ENCODE measurements around the gene ORAI1. TPM values are rescaled to one million over a fixed set of nuclear protein-coding genes. Genes with fewer than 3 reads are reported as not detected.

Gene ORAI1
- total RNA-seq, 1 experiment from 2014 or later = 28.1 TPM

DNA sequence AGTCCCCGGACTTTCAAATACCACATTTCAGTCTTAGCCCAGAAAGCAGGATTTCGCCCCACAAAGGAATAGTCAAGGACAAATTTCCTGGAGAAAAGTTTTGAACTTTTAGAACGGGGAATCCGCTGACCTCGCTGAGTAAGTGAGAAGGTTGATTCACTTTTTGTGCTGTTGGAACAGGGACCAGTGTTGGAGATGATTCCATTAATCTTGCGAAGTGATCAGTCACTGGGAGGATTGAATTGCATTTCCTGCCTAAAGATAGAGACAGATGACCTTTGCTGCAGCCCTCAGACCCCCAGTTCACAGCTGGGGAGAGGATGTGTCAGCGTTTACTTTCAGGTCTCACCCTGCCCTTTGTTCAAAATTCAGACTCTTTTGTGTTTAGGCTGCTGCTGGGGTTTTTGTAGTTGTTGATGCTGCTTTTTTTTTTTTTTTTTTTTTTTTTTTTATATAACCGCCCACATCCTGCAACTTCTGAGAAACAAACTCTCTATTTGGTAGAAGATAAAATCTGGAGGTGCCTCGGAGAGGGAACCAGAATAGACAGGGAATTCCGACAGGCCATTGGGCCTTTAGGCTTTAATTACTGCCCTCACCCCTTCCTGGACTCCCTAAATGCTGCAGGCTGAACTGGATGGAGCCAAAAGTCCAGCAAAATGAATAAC lies 35.7 kb upstream of the ORAI1 start:
- no peaks in the 10 kb centered on the region for H3K9me2 ChIP-seq (ENCODE audit: insufficient read depth)
- no peak overlapping the region for H3K4me3 ChIP-seq
- no peak for DNase-seq
- peak overlapping the region; percentile 47; the same call in 1 of the 2 replicates for H3K4me2 ChIP-seq
- H3F3A ChIP-seq (ENCODE audit: insufficient read depth, low read depth) = 0 out of 2 replicates have a peak, but pooled peaks cover 4% of the 10 kb centered on the region
- H3K36me3 ChIP-seq (ENCODE audit: low read depth) = no peaks in the 10 kb centered on the region
- no peaks in the 10 kb centered on the region for H3K4me1 ChIP-seq (replicated peaks; ENCODE audit: insufficient read depth)
- no peak overlapping the region for H2AFZ ChIP-seq
- no peaks in the 10 kb centered on the region for H4K20me1 ChIP-seq (ENCODE audit: insufficient read depth)
- POLR2A ChIA-PET (ENCODE audit: unreplicated experiment) = no interaction called here
- no peaks in the 10 kb centered on the region for H3K27me3 ChIP-seq (ENCODE audit: insufficient read depth, low read depth)
- no peaks in the 10 kb centered on the region for H3K79me2 ChIP-seq (ENCODE audit: low read depth)
- H3K9me3 ChIP-seq (ENCODE audit: insufficient read depth, low read depth) = no peaks in the 10 kb centered on the region
- CTCF ChIA-PET = no interaction called here
- intact Hi-C loops (cut with micrococcal nuclease; ENCODE audit: unreplicated experiment) = no loop called here
- H3K27ac ChIP-seq = no peak overlapping the region
- no TSS peak for BruUV-seq (replicated peaks)
- TF ChIP-seq, protein P1, sequence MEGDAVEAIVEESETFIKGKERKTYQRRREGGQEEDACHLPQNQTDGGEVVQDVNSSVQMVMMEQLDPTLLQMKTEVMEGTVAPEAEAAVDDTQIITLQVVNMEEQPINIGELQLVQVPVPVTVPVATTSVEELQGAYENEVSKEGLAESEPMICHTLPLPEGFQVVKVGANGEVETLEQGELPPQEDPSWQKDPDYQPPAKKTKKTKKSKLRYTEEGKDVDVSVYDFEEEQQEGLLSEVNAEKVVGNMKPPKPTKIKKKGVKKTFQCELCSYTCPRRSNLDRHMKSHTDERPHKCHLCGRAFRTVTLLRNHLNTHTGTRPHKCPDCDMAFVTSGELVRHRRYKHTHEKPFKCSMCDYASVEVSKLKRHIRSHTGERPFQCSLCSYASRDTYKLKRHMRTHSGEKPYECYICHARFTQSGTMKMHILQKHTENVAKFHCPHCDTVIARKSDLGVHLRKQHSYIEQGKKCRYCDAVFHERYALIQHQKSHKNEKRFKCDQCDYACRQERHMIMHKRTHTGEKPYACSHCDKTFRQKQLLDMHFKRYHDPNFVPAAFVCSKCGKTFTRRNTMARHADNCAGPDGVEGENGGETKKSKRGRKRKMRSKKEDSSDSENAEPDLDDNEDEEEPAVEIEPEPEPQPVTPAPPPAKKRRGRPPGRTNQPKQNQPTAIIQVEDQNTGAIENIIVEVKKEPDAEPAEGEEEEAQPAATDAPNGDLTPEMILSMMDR (conservative IDR thresholded peaks at IDR 0.05) = no peak
- TF ChIP-seq EZH2 (IDR thresholded peaks at IDR 0.05; ENCODE audit: low read depth) = no peak

DNA sequence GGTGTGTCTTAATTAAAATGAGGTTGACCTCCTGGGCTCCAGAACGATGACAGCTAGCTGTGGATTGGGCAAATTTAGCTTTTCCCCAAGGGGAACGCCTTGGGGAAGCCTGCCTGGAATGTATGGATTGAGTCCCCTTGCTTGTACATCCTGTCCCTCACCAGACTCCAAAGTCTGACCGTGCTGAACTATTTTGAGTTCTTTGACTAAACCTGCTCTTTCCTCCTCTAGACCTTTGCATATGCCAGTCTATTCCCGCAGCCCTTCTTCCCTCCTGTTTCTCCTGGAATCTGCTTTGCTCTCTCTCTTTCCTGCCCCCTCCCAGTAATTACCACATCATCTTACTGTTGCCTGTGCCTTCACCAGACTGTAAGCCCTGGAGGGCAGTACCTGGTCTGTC lies 34.0 kb upstream of the ORAI1 start:
- H4K20me1 ChIP-seq (ENCODE audit: insufficient read depth) = no peaks in the 10 kb centered on the region
- H3K27me3 ChIP-seq (ENCODE audit: insufficient read depth, low read depth) = no peaks in the 10 kb centered on the region
- no peak overlapping the region for H3K4me2 ChIP-seq
- H2AFZ ChIP-seq = no peak overlapping the region
- H3K79me2 ChIP-seq (ENCODE audit: low read depth) = no peaks in the 10 kb centered on the region
- no peaks in the 10 kb centered on the region for H3K4me1 ChIP-seq (replicated peaks; ENCODE audit: insufficient read depth)
- H3K9me3 ChIP-seq (ENCODE audit: insufficient read depth, low read depth) = no peaks in the 10 kb centered on the region
- no peaks in the 10 kb centered on the region for H3K36me3 ChIP-seq (ENCODE audit: low read depth)
- no peak overlapping the region for H3K4me3 ChIP-seq
- ChIA-PET POLR2A (ENCODE audit: unreplicated experiment) (no interaction called here), CTCF (no interaction called here)
- no TSS peak for BruUV-seq (replicated peaks)
- H3K27ac ChIP-seq = no peak overlapping the region
- no peaks in the 10 kb centered on the region for H3K9me2 ChIP-seq (ENCODE audit: insufficient read depth)
- no peak for TF ChIP-seq EZH2 (IDR thresholded peaks at IDR 0.05; ENCODE audit: low read depth)
- DNase-seq = no peak
- intact Hi-C loops (cut with micrococcal nuclease; ENCODE audit: unreplicated experiment) = no loop called here
- H3F3A ChIP-seq (ENCODE audit: insufficient read depth, low read depth) = 0 out of 2 replicates have a peak, but pooled peaks cover 4% of the 10 kb centered on the region

DNA sequence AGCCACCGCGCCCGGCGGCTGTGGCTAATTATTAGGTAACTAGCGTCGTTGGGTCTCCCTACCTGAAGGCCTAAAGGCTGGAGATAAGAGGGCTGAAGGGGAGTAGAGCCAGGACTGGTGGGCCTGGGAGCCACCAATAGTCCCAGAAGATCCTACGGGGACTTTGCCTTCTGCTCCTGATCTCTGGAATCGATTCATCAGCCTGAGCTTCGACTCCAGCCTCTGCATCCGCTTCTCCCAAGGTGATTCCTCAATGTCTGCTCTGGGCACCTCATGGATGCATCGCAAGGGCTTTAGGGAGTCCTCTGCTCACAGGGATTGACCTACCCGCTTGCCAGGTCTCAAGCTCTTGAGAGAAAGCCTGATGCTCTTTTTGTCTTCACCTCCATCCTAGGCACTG lies 30.8 kb upstream of the ORAI1 start:
- CTCF ChIA-PET = no interaction called here
- no peaks in the 10 kb centered on the region for H3K4me1 ChIP-seq (replicated peaks; ENCODE audit: insufficient read depth)

More for the DNA sequence above, 30.8 kb upstream of the ORAI1 start:
- no peak for DNase-seq
- no peak overlapping the region for H3K4me2 ChIP-seq
- no peaks in the 10 kb centered on the region for H3K79me2 ChIP-seq (ENCODE audit: low read depth)
- POLR2A ChIA-PET (ENCODE audit: unreplicated experiment) = no interaction called here
- H3K36me3 ChIP-seq (ENCODE audit: low read depth) = no peaks in the 10 kb centered on the region
- intact Hi-C loops (cut with micrococcal nuclease; ENCODE audit: unreplicated experiment) = no loop called here
- no peak overlapping the region for H3K27ac ChIP-seq
- no peak overlapping the region for H2AFZ ChIP-seq
- H4K20me1 ChIP-seq (ENCODE audit: insufficient read depth) = no peaks in the 10 kb centered on the region
- H3K27me3 ChIP-seq (ENCODE audit: insufficient read depth, low read depth) = no peaks in the 10 kb centered on the region
- TF ChIP-seq, protein P1 (conservative IDR thresholded peaks at IDR 0.05) = no peak
- TF ChIP-seq EZH2 (IDR thresholded peaks at IDR 0.05; ENCODE audit: low read depth) = no peak
- no peak overlapping the region for H3K4me3 ChIP-seq
- BruUV-seq (replicated peaks) = no TSS peak
- H3K9me3 ChIP-seq (ENCODE audit: insufficient read depth, low read depth) = no peaks in the 10 kb centered on the region
- H3F3A ChIP-seq (ENCODE audit: insufficient read depth, low read depth) = peaks cover 9% of the 10 kb centered on the region; the same call in 1 of the 2 replicates
- no peaks in the 10 kb centered on the region for H3K9me2 ChIP-seq (ENCODE audit: insufficient read depth)
